Astrocyte of the spinal cord (primary cell): Measurements from ENCODE around the gene ERBIN.

Experiments
- DNase-seq: peaks from one replicate; pipeline ENCODE4 v3.0.0; 2011; ENCODE audit warnings: low read depth, low spot score
- H3K4me3 ChIP-seq: 2 replicates; pipeline ENCODE4 v1.5.1; 2011; ENCODE audit warnings: low read depth, mild to moderate bottlenecking, low read length, moderate library complexity
- CTCF ChIP-seq: IDR thresholded peaks from 2 replicates; pipeline ENCODE4 v1.5.1; 2012; ENCODE audit warnings: low read depth, mild to moderate bottlenecking, low read length, inconsistent platforms
- in situ Hi-C: cut with HindIII; loops from 2 replicates; pipeline ENCODE4 v1.10.0; 2017; ENCODE audit warnings: low sequenced_read_pairs

Gene ERBIN

GRCh38 chr5:65984098-65984885 is 57.9 kb downstream of the ERBIN start:
- TF ChIP-seq CTCF = no peak
- in situ Hi-C loops = no loop called here
- DNase-seq = no peak
- H3K4me3 ChIP-seq = no peak overlapping the region

- in situ Hi-C loops = no loop called here
- DNase-seq = peak; percentile 77
- no peak for TF ChIP-seq CTCF
These were observed 59.7 kb downstream of the ERBIN start for GRCh38 chr5:65986050-65986451.

GRCh38 chr5:65986796-65987195 is 60.4 kb downstream of the ERBIN start:
- no peak for TF ChIP-seq CTCF
- no peak overlapping the region for H3K4me3 ChIP-seq
- in situ Hi-C loops = no loop called here
- DNase-seq = no peak

More at GRCh38 chr5:65986050-65986451, 59.7 kb downstream of the ERBIN start:
- H3K4me3 ChIP-seq = no peak overlapping the region

GRCh38 chr5:65987982-65988381 is 61.6 kb downstream of the ERBIN start:
- DNase-seq = no peak
- no peak for TF ChIP-seq CTCF
- no peak overlapping the region for H3K4me3 ChIP-seq
- in situ Hi-C loops = no loop called here

GRCh38 chr5:65989158-65989557 is 62.8 kb downstream of the ERBIN start:
- TF ChIP-seq CTCF = no peak
- no peak for DNase-seq
- H3K4me3 ChIP-seq = no peak overlapping the region
- in situ Hi-C loops = no loop called here

GRCh38 chr5:65992630-65993029 is 66.3 kb downstream of the ERBIN start:
- TF ChIP-seq CTCF = no peak
- in situ Hi-C loops = no loop called here
- no peak overlapping the region for H3K4me3 ChIP-seq
- DNase-seq = no peak
